Ishikawa (cell line): ENCODE data around the gene ABCC3.

Experiments
- CEBPB ChIP-seq: IDR thresholded peaks from 2 replicates; pipeline ENCODE4 v1.6.1; 2012
- CREB1 ChIP-seq: IDR thresholded peaks from 2 replicates; pipeline ENCODE4 v1.6.1; 2012; ENCODE audit warnings: low read depth
- EGR1 ChIP-seq: IDR thresholded peaks from 2 replicates; pipeline ENCODE4 v1.6.1; 2012
- EP300 ChIP-seq: IDR thresholded peaks from 2 replicates; pipeline ENCODE4 v1.6.1; 2012; ENCODE audit warnings: borderline replicate concordance
- FOXM1 ChIP-seq: IDR thresholded peaks from 2 replicates; pipeline ENCODE4 v1.6.1; 2012; ENCODE audit warnings: low read depth, borderline replicate concordance
- NFIC ChIP-seq: IDR thresholded peaks from 2 replicates; pipeline ENCODE4 v1.6.1; 2012
- RAD21 ChIP-seq: IDR thresholded peaks from 2 replicates; pipeline ENCODE4 v1.6.1; 2012; ENCODE audit warnings: low read depth
- TAF1 ChIP-seq: IDR thresholded peaks from 2 replicates; pipeline ENCODE4 v1.6.1; 2012; ENCODE audit warnings: low read depth, mild to moderate bottlenecking
- TCF12 ChIP-seq: IDR thresholded peaks from 2 replicates; pipeline ENCODE4 v1.6.1; 2012; ENCODE audit warnings: low read depth
- TEAD4 ChIP-seq: IDR thresholded peaks from 2 replicates; pipeline ENCODE4 v1.6.1; 2012
- YY1 ChIP-seq: IDR thresholded peaks from 2 replicates; pipeline ENCODE4 v1.6.1; 2012; ENCODE audit warnings: low read depth
- ZBTB7A ChIP-seq: IDR thresholded peaks from 2 replicates; pipeline ENCODE4 v1.6.1; 2012; ENCODE audit warnings: low read depth
- TF ChIP-seq, protein P1 (sequence below): IDR thresholded peaks from 2 replicates; pipeline ENCODE4 v1.6.1; 2012; ENCODE audit warnings: low read depth, mild to moderate bottlenecking
- TF ChIP-seq, protein P2 (sequence below): IDR thresholded peaks from 2 replicates; pipeline ENCODE4 v1.6.1; 2012
- TF ChIP-seq, protein P3 (sequence below): IDR thresholded peaks from 2 replicates; pipeline ENCODE4 v1.6.1; 2012

Gene ABCC3

DNA sequence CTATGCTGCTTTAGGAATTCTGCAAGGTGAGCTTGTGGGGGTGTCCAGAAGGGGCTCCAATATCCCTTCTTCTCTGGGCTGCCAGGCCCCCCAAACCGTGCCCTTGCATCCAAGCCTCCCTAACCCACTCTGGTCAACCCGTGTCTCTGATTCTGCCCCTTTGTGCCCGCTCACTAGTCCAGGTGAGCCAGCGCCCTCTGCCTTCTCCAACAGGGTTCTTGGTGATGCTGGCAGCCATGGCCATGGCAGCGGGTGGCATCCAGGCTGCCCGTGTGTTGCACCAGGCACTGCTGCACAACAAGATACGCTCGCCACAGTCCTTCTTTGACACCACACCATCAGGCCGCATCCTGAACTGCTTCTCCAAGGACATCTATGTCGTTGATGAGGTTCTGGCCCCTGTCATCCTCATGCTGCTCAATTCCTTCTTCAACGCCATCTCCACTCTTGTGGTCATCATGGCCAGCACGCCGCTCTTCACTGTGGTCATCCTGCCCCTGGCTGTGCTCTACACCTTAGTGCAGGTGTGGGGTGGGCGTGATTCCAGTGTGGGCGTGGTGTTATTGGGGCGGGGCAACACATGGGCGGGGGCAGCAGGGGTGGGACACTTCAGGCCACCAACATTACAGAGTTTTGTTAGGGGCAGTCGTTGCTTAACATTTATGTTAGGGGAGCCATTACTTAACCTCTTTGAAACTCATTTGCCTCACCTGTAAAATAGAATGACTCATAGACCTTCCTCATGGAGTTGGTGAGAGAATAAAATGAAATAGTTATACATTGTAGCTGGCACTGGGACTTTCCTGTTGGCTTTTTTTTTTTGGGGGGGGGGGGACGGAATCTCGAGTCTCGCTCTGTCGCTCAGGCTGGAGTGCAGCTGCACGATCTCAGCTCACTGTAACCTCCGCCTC lies 41.6 kb downstream of the ABCC3 start:
- no peak for TF ChIP-seq FOXM1
- TF ChIP-seq TCF12: no peak
- no peak for TF ChIP-seq YY1

DNA sequence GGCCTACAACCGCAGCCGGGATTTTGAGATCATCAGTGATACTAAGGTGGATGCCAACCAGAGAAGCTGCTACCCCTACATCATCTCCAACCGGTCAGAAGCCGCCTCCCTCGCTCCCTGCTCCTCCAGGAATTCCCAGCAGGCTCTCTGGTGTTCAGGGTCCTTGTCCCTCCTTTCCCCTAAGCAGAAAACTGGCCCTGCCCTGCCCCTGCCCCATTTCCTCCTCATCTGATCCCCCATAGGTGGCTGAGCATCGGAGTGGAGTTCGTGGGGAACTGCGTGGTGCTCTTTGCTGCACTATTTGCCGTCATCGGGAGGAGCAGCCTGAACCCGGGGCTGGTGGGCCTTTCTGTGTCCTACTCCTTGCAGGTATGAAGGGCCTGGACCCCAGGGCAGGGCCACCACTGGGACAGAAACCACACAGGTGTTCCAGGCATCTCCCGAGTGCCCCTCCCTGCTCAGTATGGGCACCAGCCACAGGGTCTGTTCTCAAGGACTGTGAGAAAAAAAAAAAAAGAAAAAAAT lies 43.2 kb downstream of the ABCC3 start:
- TF ChIP-seq TEAD4: no peak
- TF ChIP-seq NFIC: no peak

DNA sequence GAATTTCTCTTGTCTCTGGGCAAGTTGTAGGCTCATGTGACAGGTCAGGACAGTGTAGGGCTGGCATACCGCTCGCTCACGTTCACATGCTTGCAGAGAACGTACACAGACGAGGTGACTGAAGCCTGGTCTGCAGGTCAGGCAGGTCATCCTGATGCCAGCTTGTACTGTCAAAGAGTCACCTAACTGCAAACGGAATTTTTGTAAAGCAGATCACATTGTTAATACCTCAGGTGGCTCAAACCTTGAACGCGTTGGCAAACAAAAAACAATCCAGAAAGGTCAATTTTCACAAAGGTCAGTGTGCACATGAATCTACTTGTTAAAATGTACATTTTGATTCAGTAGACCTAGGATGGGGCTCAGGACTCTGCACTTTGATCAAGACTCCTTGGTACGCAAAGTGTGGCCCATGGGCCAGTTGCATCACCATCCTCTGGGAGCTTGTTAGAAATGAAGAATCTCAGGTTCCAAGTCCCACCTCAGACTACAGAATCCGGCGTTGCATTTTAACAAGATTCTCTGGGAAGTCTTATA lies 44.4 kb downstream of the ABCC3 start:
- TF ChIP-seq, protein P1, sequence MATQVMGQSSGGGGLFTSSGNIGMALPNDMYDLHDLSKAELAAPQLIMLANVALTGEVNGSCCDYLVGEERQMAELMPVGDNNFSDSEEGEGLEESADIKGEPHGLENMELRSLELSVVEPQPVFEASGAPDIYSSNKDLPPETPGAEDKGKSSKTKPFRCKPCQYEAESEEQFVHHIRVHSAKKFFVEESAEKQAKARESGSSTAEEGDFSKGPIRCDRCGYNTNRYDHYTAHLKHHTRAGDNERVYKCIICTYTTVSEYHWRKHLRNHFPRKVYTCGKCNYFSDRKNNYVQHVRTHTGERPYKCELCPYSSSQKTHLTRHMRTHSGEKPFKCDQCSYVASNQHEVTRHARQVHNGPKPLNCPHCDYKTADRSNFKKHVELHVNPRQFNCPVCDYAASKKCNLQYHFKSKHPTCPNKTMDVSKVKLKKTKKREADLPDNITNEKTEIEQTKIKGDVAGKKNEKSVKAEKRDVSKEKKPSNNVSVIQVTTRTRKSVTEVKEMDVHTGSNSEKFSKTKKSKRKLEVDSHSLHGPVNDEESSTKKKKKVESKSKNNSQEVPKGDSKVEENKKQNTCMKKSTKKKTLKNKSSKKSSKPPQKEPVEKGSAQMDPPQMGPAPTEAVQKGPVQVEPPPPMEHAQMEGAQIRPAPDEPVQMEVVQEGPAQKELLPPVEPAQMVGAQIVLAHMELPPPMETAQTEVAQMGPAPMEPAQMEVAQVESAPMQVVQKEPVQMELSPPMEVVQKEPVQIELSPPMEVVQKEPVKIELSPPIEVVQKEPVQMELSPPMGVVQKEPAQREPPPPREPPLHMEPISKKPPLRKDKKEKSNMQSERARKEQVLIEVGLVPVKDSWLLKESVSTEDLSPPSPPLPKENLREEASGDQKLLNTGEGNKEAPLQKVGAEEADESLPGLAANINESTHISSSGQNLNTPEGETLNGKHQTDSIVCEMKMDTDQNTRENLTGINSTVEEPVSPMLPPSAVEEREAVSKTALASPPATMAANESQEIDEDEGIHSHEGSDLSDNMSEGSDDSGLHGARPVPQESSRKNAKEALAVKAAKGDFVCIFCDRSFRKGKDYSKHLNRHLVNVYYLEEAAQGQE: no peak
- no peak for TF ChIP-seq ZBTB7A
- no peak for TF ChIP-seq EGR1
- TF ChIP-seq CEBPB: no peak
- TF ChIP-seq TAF1: no peak

DNA sequence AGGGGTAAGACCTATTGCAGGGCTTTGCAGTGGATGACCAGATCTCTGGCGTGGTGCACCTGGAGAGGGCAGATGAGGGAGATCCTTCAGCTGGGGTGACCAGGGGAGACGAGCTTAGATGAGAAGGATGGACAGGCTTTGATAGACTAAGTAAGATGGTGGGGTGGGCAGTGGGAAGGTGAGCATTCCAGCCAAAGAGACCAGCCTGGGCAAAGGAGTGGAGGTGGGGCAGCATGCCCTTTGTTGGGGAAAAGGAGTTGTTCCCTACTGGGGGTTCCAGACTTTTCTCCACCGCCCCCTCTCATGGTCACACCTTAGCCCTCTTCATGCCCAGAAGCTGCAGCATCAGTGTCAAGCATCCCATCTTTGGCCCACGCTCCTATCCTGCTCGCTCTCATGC lies 45.4 kb downstream of the ABCC3 start:
- TF ChIP-seq, protein P1: no peak
- no peak for TF ChIP-seq RAD21
- TF ChIP-seq, protein P2, sequence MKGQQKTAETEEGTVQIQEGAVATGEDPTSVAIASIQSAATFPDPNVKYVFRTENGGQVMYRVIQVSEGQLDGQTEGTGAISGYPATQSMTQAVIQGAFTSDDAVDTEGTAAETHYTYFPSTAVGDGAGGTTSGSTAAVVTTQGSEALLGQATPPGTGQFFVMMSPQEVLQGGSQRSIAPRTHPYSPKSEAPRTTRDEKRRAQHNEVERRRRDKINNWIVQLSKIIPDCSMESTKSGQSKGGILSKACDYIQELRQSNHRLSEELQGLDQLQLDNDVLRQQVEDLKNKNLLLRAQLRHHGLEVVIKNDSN: no peak
- no peak for TF ChIP-seq YY1
- TF ChIP-seq, protein P3, sequence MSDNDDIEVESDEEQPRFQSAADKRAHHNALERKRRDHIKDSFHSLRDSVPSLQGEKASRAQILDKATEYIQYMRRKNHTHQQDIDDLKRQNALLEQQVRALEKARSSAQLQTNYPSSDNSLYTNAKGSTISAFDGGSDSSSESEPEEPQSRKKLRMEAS: no peak

DNA sequence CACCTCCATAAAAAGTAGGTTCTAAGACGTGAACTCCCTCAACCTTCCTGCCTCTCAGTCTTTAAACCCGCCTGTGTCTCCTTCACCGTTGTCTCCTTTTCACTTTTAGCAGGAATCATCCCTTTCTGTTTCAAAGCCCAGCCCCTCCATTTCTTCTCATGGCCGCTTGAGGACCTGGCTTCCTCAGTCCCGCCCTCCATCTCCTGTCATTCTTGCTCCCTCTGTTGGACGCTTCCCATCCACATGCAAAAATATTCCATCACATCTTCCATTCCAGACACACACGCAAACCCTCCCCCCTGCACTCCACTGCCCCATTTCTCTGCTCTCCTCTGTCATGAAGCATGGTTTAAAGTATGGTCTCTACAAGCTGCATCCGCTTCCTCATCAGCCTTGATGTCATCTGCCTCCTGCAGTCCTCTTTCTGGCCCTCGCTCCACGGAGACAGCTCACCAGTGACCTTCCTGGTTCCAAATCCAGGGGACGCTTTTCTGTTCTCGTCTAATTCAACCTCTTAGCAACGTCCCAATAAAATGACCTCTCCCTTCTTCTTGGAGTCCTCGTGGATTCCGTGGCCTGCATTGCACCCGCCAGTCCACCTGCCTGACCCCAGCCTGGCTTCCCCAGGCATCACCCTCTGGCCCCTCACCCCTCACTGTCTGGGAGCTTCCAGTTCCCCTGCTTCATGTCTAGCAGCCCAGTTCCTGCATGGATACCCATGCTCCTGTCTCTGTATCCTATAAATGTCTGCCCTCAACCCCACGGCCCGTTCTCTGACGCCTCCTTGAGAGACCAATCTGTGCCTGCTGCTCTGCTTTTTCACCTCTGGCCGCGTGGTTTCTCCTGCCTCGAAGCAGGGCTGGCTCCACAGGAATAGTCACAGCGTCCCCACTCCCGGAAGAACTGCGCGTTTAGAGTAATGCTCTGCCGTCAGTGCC lies 46.9 kb downstream of the ABCC3 start:
- TF ChIP-seq FOXM1 (no peak), TAF1 (no peak), RAD21 (peak; percentile 64), CREB1 (no peak)

DNA sequence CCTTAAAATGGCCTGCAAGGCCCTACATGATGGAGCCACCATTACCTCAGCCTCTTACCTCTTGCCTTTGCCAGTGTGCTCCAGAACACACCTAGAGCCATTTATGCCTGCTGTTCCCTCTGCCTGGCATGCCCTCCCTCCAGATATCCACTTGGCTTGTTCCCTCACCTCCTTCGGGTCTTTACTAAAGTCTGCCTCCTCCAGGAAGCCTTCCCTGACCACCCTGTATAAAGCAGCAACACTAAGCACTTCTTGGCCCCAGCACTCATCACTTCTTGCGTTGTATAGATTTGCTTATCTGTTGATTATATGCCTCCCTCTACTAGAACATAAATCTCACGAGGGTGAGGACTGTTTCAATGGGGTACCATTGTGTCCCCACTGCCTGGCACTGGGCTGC lies 47.8 kb downstream of the ABCC3 start:
- TF ChIP-seq EGR1 (no peak), FOXM1 (no peak), TCF12 (no peak), YY1 (no peak), NFIC (no peak), TEAD4 (no peak), EP300 (no peak), ZBTB7A (no peak), CREB1 (no peak), CEBPB (no peak), TAF1 (no peak)
- TF ChIP-seq, protein P3: no peak
- TF ChIP-seq, protein P2: no peak
